Measurements from ENCODE around the gene SNX30. TPM values are rescaled to one million over a fixed set of nuclear protein-coding genes. Genes with fewer than 3 reads are reported as not detected.

SNX30 gene
- total RNA-seq, 1 experiment from 2014 or later: 9.0 TPM

GRCh38 chr9:112822618-112823017, 72.1 kb downstream of the SNX30 start:
- no peak for DNase-seq (ENCODE audit: low read depth)

- DNase-seq (ENCODE audit: low read depth): no peak
Measured at GRCh38 chr9:112823257-112823656, 72.7 kb downstream of the SNX30 start.

GRCh38 chr9:112831281-112831851, 80.8 kb downstream of the SNX30 start:
- no peak for DNase-seq (ENCODE audit: low read depth)

- DNase-seq (ENCODE audit: low read depth): no peak
Measured at GRCh38 chr9:112831969-112832368, 81.4 kb downstream of the SNX30 start.

- no peak for DNase-seq (ENCODE audit: low read depth)
Measured at GRCh38 chr9:112833081-112833480, 82.5 kb downstream of the SNX30 start.

- DNase-seq (ENCODE audit: low read depth): no peak
Measured at GRCh38 chr9:112836394-112836793, 85.8 kb downstream of the SNX30 start.

GRCh38 chr9:112838342-112838741, 87.8 kb downstream of the SNX30 start:
- DNase-seq (ENCODE audit: low read depth): no peak

GRCh38 chr9:112839331-112839730, 88.8 kb downstream of the SNX30 start:
- no peak for DNase-seq (ENCODE audit: low read depth)

- DNase-seq (ENCODE audit: low read depth): peak; percentile 12
Measured at GRCh38 chr9:112841261-112841660, 90.7 kb downstream of the SNX30 start.

GRCh38 chr9:112842555-112842954, 92.0 kb downstream of the SNX30 start:
- no peak for DNase-seq (ENCODE audit: low read depth)

GRCh38 chr9:112844771-112845542, 94.4 kb downstream of the SNX30 start:
- DNase-seq (ENCODE audit: low read depth): peak; percentile 61

GRCh38 chr9:112846528-112847488, 96.2 kb downstream of the SNX30 start:
- DNase-seq (ENCODE audit: low read depth): peak; percentile 69

GRCh38 chr9:112848316-112849151, 98.0 kb downstream of the SNX30 start:
- peak; percentile 8 for DNase-seq (ENCODE audit: low read depth)

- DNase-seq (ENCODE audit: low read depth): no peak
Measured at GRCh38 chr9:112849363-112849922, 98.9 kb downstream of the SNX30 start.

GRCh38 chr9:112850840-112851239, 100.3 kb downstream of the SNX30 start:
- DNase-seq (ENCODE audit: low read depth): no peak

- DNase-seq (ENCODE audit: low read depth): no peak
Measured at GRCh38 chr9:112852741-112853504, 102.4 kb downstream of the SNX30 start.

GRCh38 chr9:112853882-112854585, 103.5 kb downstream of the SNX30 start:
- DNase-seq (ENCODE audit: low read depth): no peak

- no peak for DNase-seq (ENCODE audit: low read depth)
Measured at GRCh38 chr9:112854657-112855056, 104.1 kb downstream of the SNX30 start.

- DNase-seq (ENCODE audit: low read depth): no peak
Measured at GRCh38 chr9:112856200-112856599, 105.6 kb downstream of the SNX30 start.

GRCh38 chr9:112856843-112857242, 106.3 kb downstream of the SNX30 start:
- no peak for DNase-seq (ENCODE audit: low read depth)
